CD4-positive, alpha-beta T cell treated with Interleukin-4 for 4 hours (primary cell): ENCODE measurements around the gene RPS27.
"Not testable (repeated sequence)": the region's sequence is repeated elsewhere in the genome, so short reads cannot be mapped to it uniquely, and the experiment has no call there.

Experiments used
- DNase-seq: peaks from one replicate; pipeline ENCODE4 v3.0.0-alpha.2; 2020

The RPS27 gene

GRCh38 chr1:153987621-153988020 lies 2.9 kb upstream of the RPS27 start:
- DNase-seq: no peak

- DNase-seq: no peak
Observed at GRCh38 chr1:153991151-153991630, 629 bp downstream of the RPS27 start.

GRCh38 chr1:153991806-153992205 lies 1.2 kb downstream of the RPS27 start:
- no peak for DNase-seq

GRCh38 chr1:153995202-153995601 lies 4.6 kb downstream of the RPS27 start:
- DNase-seq: no peak

- DNase-seq: no peak
Observed at GRCh38 chr1:153995640-153996039, 5.1 kb downstream of the RPS27 start.

GRCh38 chr1:153996882-153997281 lies 6.3 kb downstream of the RPS27 start:
- DNase-seq: not testable (repeated sequence)

GRCh38 chr1:154000420-154000819 lies 9.9 kb downstream of the RPS27 start:
- DNase-seq: no peak

GRCh38 chr1:154006136-154006535 lies 15.6 kb downstream of the RPS27 start:
- DNase-seq: no peak

- no peak for DNase-seq
Observed at GRCh38 chr1:154012129-154012528, 21.6 kb downstream of the RPS27 start.

- not testable (repeated sequence) for DNase-seq
Observed at GRCh38 chr1:154012543-154012942, 22.0 kb downstream of the RPS27 start.

- no peak for DNase-seq
Observed at GRCh38 chr1:154014154-154014907, 23.8 kb downstream of the RPS27 start.

- no peak for DNase-seq
Observed at GRCh38 chr1:154019269-154019668, 28.7 kb downstream of the RPS27 start.

GRCh38 chr1:154019940-154020339 lies 29.4 kb downstream of the RPS27 start:
- no peak for DNase-seq

GRCh38 chr1:154033697-154034096 lies 43.1 kb downstream of the RPS27 start:
- DNase-seq: not testable (repeated sequence)
